NCI-H2107 treated with DMSO at 0.1 percent for 48 hours (cell line): ENCODE data around the gene APBB1.

Experiments
- DNase-seq: peaks from one replicate; lab custom pipeline; 2025; ENCODE audit not compliant: unreplicated experiment; lab: John Stamatoyannopoulos, UW

APBB1 gene

DNA sequence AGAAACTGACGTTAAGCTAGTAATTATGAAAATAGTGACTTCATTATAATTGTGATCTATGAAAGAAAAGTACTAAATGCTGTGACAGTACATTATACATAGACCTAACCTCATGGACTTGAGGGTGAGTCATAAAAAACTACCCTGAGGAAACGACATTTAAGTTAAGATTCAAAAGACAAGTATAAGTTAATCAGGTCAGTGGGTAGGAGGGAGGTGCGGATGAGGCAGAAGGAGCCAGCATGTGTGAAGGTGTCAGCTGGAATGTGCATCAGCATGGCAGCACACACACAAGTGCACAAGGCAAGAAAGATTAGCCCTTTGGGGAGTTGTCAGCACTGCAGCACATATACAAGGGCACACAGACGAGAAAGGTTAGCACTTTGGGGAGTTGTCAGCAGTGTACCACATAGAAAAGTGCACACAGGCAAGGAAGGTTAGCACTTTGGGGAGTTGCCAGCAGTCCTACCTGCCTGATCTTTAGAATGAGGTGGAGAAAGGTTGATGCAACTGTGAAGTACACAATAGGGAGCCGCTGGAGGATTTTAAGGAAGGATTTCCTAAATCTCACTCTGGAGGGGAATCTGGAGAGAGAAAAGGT, 67.0 kb downstream of the APBB1 start:
- no peak for DNase-seq

DNA sequence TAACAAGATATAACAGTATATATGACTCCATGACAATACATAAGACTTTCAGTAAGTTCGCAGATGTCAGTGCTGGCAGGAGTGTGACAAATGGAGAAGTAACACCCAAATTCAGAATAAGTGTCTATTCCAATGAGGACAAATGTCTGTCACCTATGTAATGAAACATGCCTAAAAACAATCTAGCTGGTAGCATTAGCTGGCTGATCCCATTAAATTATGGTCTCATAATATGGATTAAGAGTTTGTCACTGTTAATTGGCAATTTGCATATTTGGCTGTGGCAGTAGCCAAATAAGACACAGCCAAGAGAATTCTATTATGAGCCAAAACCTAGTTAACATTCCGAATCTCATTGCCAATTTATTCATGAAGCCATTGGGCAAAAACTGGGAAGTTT, 68.4 kb downstream of the APBB1 start:
- DNase-seq, result no peak

DNA sequence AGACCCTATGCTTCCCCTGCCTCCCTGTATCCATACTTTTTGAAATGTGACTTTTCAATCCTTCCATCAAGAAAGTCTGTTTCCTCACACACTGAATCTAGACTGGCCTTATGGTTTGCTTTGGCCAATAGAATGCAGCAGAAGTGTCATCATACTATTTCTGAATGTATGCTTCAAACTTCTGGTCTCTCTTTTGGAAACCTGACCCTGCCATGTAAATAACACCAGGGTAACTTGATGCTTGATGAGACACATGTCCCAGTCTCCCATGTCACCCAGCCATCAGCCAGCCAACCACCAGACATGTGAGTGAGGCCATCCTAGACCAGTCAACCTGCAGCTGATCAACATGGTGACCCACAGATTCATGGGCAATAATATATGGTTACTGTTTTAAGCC, 68.9 kb downstream of the APBB1 start:
- DNase-seq, result no peak

DNA sequence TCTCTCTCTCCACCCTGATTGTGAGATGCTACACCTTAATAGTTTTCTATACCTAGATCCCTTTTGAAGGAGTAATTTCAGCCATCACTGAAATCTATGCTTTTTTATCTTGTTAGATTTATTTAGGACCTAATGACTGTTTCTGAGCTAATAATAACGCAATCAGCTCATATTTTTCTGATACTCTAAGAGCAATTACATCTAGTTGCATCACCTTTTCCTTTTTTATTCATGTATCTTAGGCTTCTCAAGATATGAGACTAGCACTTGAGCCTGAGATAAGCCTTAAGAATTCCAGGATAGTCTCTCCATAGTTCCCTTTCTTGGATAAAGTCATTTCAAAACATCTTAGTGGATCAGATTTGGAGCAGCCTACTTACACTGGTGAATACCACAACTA, 73.5 kb downstream of the APBB1 start:
- DNase-seq, result no peak
